Measurements from ENCODE around the gene SLC39A7.

DNA sequence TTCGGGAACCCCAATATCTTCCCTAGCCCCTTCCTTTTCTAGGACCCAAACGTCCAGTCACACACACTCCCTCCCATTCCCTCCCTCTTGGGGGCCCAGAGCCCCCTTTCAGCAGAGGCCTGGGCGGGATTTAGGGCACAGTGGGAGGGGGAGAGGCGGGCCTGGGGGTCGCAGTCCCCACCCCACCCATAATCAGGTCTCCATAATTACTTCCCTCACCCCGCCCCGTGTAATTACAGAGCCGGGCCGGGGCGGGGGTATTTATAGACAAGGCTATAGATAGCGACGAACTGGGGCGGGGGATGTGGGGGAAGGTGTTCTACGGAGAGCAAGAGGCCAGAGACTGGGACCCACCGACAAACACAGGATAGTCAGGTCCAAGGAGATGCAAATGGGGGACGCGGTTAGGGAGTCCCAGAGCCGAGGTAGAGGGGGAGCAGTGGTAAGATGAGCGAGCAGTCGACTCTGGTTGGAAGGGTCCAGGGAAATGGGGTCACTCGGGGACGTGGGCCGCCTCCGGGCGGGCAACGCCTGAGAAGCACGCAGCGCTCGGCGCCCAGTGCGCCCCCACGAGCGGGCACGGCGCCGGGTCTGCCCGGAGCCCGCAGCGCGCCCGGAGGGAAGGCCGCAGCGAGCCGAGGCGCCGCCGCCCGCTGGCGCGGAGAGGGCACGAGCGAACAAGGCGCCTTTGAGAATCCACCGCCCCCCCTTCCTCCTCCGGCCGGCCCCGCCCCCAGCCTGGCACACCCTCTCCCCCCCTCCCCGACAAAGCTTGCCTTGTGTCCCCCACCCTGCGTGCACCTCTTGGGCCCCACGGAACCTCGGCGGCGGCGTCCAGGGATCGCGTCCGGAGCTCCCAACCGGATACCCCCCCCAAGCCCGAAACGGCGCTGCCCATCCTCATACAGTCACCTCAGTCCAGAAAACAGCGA, 7.7 kb upstream of the SLC39A7 start:
- TF ChIP-seq, protein P1, sequence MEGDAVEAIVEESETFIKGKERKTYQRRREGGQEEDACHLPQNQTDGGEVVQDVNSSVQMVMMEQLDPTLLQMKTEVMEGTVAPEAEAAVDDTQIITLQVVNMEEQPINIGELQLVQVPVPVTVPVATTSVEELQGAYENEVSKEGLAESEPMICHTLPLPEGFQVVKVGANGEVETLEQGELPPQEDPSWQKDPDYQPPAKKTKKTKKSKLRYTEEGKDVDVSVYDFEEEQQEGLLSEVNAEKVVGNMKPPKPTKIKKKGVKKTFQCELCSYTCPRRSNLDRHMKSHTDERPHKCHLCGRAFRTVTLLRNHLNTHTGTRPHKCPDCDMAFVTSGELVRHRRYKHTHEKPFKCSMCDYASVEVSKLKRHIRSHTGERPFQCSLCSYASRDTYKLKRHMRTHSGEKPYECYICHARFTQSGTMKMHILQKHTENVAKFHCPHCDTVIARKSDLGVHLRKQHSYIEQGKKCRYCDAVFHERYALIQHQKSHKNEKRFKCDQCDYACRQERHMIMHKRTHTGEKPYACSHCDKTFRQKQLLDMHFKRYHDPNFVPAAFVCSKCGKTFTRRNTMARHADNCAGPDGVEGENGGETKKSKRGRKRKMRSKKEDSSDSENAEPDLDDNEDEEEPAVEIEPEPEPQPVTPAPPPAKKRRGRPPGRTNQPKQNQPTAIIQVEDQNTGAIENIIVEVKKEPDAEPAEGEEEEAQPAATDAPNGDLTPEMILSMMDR (IDR thresholded peaks at IDR 0.05), result no peak
- TF ChIP-seq POLR2A (IDR thresholded peaks at IDR 0.05) (no peak), POLR2AphosphoS5 (IDR thresholded peaks at IDR 0.05) (no peak)

Data from stomach (tissue), 4 donors.